Measurements from ENCODE around the gene BCO2.

DNA sequence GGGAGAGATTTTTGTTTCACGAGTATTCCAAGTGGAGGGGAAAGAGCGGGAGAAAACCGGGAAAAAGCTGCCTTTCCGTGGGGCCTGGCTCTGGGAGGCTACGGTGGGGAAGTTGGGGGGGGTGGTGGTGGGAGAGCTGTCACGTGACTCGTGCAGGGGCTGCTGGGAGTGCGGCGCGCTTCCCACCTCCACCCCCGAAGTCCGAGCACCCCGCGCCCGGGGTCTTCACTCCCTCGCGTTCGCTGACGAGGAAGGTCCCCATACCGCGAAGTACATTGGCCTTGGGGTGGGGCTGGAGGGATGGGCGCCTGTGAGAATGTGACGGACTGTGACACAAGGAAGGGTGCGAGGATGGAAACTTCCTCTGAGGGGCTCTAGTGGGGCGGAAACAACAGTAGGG lies 8.2 kb upstream of the BCO2 start, which contains the start of gene TEX12:
- TF ChIP-seq POLR2A (IDR thresholded peaks at IDR 0.05) (no peak), EP300 (IDR thresholded peaks at IDR 0.05) (no peak)
- TF ChIP-seq, protein P1, sequence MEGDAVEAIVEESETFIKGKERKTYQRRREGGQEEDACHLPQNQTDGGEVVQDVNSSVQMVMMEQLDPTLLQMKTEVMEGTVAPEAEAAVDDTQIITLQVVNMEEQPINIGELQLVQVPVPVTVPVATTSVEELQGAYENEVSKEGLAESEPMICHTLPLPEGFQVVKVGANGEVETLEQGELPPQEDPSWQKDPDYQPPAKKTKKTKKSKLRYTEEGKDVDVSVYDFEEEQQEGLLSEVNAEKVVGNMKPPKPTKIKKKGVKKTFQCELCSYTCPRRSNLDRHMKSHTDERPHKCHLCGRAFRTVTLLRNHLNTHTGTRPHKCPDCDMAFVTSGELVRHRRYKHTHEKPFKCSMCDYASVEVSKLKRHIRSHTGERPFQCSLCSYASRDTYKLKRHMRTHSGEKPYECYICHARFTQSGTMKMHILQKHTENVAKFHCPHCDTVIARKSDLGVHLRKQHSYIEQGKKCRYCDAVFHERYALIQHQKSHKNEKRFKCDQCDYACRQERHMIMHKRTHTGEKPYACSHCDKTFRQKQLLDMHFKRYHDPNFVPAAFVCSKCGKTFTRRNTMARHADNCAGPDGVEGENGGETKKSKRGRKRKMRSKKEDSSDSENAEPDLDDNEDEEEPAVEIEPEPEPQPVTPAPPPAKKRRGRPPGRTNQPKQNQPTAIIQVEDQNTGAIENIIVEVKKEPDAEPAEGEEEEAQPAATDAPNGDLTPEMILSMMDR (IDR thresholded peaks at IDR 0.05), result no peak
